NOMO-1 treated with DMSO at 0.1 percent for 48 hours (cell line): Measurements from ENCODE around the gene SLC17A8.
"Not testable (repeated sequence)": the region's sequence is repeated elsewhere in the genome, so short reads cannot be mapped to it uniquely, and the experiment has no call there.

Source experiments
- DNase-seq: peaks from one replicate; lab custom pipeline; 2025; ENCODE audit not compliant: unreplicated experiment; lab: John Stamatoyannopoulos, UW

Gene SLC17A8

GRCh38 chr12:100356644-100357223, at the start of gene SLC17A8:
Gene SLC17A8, plus strand, starts transcription at chr12:100357074. Its CDS starts 318 bp downstream, at chr12:100357392.
- DNase-seq: no peak

GRCh38 chr12:100308138-100308537, 48.7 kb upstream of the SLC17A8 start:
- DNase-seq: not testable (repeated sequence)

DNA sequence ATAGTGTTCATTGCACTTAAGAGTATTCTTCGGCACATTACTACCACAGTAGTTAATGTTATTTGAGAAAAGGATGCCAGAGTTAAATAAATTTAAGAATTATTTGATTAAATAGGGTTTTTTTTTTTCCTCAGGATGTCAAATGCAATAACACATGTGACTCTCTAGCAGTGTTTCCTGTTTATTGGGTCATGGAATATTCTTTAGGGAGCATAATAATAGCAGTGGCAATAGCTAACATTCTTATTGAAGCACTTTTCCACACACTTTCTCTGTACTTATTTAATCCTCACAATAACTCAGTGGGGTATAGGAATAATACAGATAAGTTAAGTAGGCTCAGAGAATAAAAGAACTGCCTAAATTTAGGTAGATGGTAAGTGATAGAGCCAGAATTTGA, 45.6 kb upstream of the SLC17A8 start:
- no peak for DNase-seq

DNA sequence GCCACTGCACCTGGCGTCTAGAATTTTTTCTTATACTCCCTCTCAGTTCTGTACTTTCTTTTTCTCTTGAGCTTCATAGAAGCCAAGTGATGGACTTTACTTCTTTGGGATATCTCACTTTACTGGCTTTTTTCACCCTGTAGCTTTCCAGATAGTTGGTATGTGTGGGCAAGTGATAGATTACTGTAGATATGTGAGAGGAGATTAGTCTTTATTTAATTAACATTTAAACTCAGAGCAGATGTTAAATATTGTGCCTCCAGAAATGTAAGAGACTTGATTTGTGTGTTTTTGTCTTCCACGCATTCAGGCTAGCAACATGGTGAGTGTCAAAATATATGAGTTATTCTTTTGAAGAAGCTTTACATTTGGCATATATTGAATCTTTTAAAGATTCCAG, 39.5 kb upstream of the SLC17A8 start:
- DNase-seq: no peak

DNA sequence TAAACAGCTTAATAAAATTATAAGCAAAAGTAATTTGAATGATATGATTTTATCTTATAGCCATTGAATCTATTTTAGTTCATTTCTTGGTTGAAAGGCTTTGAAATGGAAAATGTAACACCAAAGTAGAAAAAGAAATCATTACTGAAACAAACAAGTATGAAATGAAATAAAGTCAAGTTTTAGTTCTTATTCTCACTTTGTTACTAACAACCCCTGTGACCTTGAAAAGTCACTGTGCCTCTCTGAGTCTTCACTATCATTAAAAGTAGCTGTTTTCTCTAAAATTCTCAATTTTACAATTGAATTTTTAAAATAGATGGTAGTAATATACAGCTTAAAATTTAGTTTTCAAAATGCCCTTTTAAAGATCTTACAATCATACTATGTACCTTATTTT, 32.4 kb upstream of the SLC17A8 start:
- DNase-seq: no peak

GRCh38 chr12:100326208-100326607, 30.7 kb upstream of the SLC17A8 start:
- DNase-seq: no peak

DNA sequence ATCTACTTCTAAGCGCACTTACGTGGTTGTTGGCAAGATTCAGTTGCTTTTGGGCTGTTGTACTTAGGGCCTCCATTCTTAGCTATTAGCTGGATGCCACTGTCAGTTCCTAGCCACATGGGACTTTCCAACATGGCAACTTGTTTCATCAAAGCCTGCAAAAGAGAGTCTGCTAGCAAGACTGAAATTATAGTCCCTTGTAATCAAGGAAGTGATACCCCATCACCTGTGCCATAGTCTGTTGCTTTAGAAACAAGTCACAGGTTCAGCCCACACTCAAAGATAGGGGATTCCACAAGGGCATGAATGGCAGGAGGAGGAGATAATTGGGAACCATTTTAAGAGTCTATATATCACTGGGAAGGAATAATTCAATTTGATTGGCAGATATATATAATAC, 27.1 kb upstream of the SLC17A8 start:
- DNase-seq: no peak

GRCh38 chr12:100331871-100332270, 25.0 kb upstream of the SLC17A8 start:
- DNase-seq: no peak

DNA sequence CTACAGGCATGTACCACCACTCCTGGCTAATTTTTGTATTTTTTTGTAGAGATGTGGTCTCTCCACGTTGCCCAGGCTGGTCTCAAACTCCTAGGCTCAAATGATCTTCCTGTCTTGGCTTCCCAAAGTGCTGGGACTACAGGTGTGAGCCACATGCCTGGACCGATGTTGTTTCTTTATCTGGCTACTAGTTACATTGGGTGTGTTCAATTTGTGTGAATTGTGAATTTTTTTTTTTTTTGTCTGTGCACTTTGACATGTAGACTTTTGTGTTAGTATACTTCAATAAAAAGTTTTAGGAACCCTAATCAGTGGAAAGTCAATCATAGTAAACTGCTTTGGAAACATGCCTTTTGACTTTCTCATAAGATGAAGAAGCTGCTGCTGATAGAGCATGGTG, 24.0 kb upstream of the SLC17A8 start:
- DNase-seq: no peak

GRCh38 chr12:100337299-100337698, 19.6 kb upstream of the SLC17A8 start:
- DNase-seq: no peak

- DNase-seq: no peak
Measured at GRCh38 chr12:100337727-100338126, 19.1 kb upstream of the SLC17A8 start.

DNA sequence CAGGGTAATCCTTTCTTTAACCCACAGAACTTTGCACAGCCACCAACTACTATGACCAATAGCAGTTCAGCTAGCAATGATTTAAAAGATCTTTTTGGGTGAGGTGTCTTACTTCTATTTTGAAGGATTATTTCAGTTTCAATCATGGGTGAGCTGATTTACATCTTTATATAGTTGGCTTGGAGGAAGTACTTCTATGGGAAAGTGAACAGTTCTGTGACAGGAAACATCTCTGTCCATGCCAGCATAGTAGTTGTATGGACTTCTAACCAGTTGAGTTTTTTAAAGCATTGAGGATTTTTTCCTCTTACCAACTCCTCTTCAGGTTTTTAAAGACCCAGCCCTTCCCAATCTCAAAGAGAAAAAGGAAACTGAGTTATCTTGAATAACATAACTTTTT, 17.8 kb upstream of the SLC17A8 start:
- DNase-seq: no peak

DNA sequence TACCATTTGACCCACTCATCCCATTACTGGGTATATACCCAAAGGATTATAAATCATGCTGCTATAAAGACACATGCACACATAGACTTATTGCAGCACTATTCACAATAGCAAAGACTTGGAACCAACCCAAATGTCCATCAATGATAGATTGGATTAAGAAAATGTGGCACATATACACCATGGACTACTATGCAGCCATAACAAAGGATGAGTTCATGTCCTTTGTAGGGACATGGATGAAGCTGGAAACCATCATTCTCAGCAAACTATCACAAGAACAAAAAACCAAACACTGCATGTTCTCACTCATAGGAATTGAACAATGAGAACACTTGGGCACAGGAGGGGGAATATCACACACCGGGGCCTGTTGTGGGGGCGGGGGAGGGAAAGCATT, 14.0 kb upstream of the SLC17A8 start:
- not testable (repeated sequence) for DNase-seq

- not testable (repeated sequence) for DNase-seq
Measured at GRCh38 chr12:100344351-100344750, 12.5 kb upstream of the SLC17A8 start.

- no peak for DNase-seq
Measured at GRCh38 chr12:100345020-100345767, 11.7 kb upstream of the SLC17A8 start.

- no peak for DNase-seq
Measured at GRCh38 chr12:100346660-100347059, 10.2 kb upstream of the SLC17A8 start.

- no peak for DNase-seq
Measured at GRCh38 chr12:100348657-100349454, 8.0 kb upstream of the SLC17A8 start.

- DNase-seq: no peak
Measured at GRCh38 chr12:100359248-100359647, 2.4 kb downstream of the SLC17A8 start.

GRCh38 chr12:100359822-100360221, 2.9 kb downstream of the SLC17A8 start:
- DNase-seq: no peak

- DNase-seq: no peak
Measured at GRCh38 chr12:100360450-100360849, 3.6 kb downstream of the SLC17A8 start.

DNA sequence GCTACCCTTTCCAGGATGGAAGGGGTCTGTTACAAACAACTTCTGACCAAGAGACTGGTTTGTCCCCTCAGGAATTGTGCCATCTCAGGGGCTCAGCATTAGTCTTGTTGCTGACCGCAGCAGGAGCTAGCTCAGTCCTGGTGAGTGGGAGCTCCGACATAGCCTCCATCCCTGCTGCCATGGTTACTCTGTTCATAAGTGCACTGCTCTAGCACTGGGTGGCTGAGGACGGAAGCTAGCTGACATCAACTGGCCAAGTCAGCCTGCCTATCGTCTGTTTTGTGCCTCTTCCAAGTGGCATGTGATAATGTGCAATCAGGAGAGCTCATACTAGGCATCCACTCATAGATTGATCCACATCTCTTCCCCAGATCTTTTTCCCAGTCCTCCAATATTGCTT, 7.5 kb downstream of the SLC17A8 start:
- DNase-seq: no peak

- DNase-seq: no peak
Measured at GRCh38 chr12:100365411-100365810, 8.5 kb downstream of the SLC17A8 start.
